IPS-NIHi7 (cell line): ENCODE data around the gene TSEN54.

Experiments used
- DNase-seq: peaks from one replicate; pipeline ENCODE4 v3.0.0; 2012; ENCODE audit warnings: mixed read lengths; ENCODE audit errors: extremely low spot score

TSEN54 gene

DNA sequence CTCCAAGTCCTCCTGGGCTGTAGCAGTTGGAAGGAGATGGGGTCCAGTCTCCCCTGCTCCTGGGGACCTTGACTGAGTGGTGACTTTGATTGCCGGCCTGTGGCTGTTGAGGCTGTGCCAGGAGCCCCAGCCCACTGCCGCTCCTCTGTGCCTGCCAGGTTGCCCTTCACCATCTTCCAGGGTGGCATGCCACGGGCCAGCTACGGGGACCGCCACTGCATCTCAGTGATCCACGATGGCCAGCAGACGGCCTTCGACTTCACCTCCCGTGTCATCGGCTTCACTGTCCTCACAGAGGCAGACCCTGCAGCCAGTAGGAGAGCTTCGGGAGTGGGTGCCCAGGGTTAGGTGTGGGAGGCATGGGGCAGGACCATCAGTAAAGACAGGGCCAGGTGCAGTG lies 47.9 kb downstream of the TSEN54 start:
- no peak for DNase-seq

DNA sequence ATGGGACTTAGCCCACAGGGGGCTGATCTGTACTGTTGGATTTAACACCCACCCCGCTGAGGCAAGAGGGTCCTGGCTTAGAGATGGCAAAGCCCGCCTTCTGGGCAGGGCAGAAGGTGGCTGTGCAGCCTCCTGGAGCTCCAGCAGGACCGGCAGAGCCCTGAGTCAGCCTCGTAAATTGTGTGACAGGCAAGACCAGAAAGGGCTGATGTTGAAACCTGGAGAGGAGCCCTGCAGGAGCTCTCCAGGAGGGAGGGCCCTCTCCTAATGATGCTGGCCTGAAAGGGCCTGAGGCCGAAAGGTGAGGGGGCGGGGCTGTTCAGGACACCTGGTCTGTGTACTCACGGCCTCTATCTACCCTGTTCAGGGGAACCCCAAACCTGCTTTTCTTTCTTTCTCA lies 48.7 kb downstream of the TSEN54 start:
- no peak for DNase-seq

DNA sequence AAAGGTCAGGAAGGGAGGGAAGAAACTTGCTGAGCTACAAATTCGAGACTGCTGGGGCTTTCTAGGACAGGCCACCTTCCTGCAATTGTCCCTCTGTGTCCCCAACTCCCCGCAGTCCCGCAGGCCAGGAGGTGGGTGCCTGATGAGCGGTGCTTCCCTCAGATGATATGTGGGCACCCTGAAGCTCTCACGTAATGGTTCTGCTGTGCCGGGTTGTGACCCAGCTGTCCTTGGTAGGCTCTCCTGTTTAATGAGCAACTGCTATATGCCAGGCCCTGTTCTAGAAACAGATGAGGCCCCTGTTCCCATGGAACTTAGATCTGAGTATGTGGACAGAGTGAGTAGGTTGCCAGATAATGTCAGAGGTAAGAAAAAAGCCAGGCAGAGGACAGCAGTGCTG lies 49.3 kb downstream of the TSEN54 start:
- DNase-seq, result no peak

DNA sequence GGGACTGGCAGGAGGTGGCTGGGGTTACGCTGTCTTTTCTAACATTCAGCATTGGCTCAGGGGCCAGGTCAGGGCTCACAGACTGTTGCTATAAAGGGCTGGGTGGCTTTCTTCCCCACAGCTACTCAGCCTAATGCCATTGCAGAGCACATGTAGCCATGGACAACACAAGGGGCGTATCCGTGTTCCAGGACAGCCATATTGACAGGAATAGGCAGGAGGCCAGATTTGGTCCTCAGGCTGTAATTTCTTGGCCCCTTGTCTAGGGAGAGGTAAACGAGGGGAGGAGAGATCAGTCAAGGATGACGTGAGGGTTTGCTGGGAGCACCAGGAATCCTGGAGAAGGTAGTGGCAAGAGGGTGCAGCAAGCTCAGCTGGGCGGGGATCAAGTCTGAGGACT lies 50.1 kb downstream of the TSEN54 start:
- DNase-seq, result no peak

DNA sequence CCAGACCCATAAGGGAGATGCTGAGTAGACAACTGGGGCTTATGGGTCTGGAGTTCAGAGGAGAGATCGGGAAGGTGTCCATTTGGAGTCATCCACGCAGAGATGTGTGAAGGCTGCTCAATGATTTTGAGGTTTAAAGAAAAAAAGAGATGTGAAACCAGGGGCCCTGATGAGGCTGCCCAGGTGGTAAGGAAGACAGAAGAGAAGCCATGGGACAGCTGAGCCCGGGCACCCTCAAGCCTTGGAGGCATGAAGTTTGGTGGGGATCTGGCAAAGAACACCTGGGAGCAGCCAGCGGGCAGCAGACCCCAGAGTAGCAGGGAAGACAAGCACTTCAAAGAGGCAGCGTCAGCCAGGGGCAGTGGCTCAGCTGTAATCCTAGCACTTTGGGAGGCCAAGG lies 50.5 kb downstream of the TSEN54 start:
- DNase-seq, result no peak

DNA sequence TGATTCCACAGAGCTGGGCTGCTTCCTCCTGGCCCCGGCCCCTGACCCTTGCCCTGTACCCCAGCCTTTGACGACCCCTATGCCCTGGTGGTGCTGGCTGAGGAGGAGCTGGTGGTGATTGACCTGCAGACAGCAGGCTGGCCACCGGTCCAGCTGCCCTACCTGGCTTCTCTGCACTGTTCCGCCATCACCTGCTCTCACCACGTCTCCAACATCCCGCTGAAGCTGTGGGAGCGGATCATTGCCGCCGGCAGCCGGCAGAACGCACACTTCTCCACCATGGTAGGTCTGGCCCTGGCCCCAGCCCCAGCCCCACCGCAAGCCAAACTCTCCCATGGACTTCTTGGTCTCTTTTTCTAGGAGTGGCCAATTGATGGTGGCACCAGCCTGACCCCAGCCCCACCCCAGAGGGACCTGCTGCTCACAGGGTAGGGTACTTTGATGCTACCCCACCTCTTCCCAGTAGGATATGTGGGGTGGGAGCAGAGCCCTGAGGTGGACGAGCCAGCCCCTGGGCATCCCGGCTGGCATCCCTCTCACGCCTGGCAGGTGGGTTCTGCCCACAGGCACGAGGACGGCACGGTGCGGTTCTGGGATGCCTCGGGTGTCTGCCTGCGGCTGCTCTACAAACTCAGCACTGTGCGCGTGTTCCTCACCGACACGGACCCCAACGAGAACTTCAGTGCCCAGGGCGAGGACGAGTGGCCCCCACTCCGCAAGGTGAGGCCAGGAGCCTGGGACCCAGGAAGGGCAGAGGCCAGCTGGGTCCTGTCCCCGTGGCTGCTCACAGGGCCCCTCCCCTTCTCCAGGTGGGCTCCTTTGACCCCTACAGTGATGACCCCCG lies 52.3 kb downstream of the TSEN54 start:
- DNase-seq, result no peak

DNA sequence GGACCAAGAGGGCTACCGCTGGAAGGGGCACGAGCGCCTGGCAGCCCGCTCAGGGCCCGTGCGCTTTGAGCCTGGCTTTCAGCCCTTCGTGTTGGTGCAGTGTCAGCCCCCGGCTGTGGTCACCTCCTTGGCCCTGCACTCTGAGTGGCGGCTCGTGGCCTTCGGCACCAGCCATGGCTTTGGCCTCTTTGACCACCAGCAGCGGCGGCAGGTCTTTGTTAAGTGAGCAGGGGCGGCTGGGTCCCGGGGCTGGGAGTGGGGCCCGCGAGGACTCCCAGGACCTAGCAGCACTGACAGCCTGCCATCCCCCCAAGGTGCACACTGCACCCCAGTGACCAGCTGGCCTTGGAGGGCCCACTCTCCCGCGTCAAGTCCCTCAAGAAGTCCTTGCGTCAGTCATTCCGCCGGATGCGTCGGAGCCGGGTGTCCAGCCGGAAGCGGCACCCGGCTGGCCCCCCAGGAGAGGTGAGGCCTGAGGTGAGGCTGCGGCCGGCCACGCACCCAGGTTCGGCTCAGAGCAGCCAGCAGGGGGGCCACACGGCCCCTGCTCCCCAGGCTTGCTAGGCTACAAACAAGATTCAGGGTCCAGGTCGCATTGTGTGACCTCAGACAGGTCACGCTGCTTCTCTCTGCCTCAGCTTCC lies 53.8 kb downstream of the TSEN54 start:
- no peak for DNase-seq

DNA sequence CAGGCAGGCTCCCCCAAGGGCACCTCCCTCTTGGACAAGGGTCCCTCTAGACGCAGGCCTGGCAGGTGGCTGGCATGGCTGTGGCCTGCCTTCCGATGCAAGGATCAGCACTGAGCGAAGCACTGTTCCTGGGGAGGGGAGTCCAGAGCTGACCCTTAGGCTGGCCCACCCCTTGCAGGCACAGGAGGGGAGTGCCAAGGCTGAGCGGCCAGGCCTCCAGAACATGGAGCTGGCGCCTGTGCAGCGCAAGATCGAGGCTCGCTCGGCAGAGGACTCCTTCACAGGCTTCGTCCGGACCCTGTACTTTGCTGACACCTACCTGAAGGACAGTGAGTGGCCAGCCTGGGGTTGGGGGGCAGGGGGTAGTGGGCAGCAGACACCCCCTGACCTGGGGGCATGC lies 54.4 kb downstream of the TSEN54 start:
- DNase-seq, result no peak

DNA sequence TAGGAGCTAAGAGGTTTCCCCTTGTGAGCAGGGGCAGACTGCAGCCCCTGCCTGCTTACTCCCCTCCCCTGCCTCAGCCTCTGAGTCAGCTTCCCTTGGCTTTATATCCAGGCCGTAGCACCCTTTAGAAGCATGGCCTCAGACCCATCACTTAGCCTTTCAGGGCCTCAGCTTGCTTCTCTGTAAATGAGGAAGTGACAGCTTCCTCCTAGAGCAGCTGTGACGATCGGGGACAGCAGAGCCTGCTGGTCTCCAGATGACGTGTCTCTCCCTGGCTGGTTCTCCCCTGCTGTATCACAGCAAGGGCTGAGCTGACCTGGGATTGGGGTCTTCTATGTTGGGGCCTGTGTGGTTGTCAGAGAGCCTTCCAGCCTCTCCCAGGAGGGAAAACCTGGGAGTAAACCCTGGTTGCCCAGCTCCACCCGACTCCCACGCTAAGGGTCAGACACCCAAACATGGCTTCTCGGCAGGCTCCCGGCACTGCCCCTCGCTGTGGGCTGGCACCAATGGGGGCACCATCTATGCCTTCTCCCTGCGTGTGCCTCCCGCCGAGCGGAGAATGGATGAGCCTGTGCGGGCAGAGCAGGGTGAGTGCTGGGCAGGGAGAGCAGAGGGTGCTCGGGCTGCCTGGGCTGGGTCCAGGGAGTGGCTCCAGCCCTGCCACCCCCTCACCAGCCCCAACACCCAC lies 55.0 kb downstream of the TSEN54 start:
- no peak for DNase-seq

DNA sequence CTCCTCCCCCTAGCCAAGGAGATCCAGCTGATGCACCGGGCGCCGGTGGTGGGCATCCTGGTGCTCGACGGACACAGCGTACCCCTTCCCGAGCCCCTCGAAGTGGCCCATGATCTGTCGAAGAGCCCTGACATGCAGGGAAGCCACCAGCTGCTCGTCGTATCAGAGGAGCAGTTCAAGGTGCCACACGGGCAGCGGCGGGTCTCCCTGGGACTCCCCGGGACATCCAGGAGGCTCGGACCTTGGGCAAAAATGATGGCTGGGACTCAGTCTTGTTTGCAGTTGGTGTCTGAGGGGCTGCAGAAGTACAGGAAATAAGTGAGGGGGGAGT lies 55.5 kb downstream of the TSEN54 start:
- no peak for DNase-seq

DNA sequence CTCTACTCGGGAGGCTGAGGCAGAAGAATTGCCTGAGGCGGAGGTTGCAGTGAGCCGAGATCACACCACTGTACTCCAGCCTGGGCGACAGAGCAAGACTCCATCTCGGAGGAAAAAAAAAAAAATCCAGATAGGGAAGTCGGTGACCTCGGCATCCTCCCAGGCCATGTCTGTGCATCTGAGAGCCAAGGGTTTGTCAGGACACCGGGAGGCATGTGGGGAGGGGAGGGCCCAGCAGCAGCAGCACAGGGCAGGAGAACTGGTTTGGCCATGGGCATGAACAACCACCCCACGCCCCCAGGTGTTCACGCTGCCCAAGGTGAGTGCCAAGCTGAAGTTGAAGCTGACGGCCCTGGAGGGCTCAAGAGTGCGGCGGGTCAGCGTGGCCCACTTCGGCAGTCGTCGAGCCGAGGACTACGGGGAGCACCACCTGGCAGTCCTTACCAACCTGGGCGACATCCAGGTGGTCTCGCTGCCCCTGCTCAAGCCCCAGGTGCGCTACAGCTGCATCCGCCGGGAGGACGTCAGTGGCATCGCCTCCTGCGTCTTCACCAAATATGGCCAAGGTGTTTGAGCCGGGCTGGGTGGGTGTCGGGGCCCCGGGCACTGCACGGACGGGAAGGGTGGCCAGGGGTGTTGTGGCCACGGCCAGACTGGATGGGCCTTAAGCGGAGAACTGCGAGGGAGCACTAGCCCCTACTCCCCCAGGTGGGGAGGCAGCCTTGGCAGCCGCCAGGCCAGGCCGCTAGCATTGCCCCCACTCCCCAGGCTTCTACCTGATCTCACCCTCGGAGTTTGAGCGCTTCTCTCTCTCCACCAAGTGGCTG lies 56.6 kb downstream of the TSEN54 start:
- no peak for DNase-seq

DNA sequence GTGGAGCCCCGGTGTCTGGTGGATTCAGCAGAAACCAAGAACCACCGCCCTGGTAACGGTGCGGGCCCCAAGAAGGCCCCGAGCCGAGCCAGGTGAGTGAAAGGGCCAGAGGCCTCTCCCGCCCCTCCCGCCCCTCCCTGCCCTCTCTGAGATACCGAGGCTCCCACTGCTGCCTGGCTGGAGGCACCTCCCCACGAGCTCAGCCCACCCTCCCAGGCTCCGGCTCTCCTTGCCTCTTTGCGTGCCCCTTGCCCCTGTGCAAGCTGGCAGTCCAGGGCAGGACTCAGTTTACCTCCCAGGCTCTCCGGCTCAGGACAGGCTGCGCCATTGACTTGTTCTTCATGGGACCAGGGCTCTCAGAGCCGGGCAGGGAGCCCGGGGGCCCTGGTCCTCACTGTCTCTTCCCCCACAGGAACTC lies 57.2 kb downstream of the TSEN54 start:
- no peak for DNase-seq

DNA sequence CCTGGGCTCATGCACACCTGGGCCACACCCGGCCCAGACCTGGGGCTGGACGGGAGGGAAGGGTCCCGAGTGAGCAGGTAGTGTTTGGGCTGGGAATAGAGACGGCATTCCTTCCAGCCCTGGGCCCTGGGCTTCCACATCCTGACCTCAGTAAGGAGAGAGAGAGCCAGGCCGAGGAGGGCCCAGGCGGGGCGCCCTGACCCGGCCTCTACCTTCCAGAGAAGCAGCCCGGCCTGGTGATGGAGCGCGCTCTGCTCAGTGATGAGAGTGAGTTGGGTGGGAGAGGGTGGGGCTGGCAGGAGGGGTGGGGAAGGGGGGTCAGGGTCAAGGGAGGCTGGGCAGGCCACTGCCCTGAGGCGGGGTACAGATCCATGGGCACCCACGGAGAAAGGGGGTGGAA lies 57.7 kb downstream of the TSEN54 start:
- DNase-seq, result no peak
